D721Med (cell line): Measurements from ENCODE around the gene CDC42EP3.

Experiments
- DNase-seq: peaks from one replicate; pipeline ENCODE4 v3.0.0; 2011; ENCODE audit warnings: low spot score; ENCODE audit not compliant: insufficient read length
- FAIRE-seq: peaks from 2 replicates; lab custom pipeline; 2011; peaks lifted over from hg19 to GRCh38; lab: Jason Lieb, UNC
- CTCF ChIP-seq: IDR thresholded peaks from 2 replicates; pipeline ENCODE4 v1.5.1; 2012; ENCODE audit warnings: mild to moderate bottlenecking, control low read depth; ENCODE audit not compliant: insufficient read depth; ENCODE audit errors: missing control alignments

Gene CDC42EP3

GRCh38 chr2:37650548-37651093, 20.8 kb downstream of the CDC42EP3 start:
- FAIRE-seq (no peak), DNase-seq (no peak)
- no peak for TF ChIP-seq CTCF

- no peak for DNase-seq
- no peak for TF ChIP-seq CTCF
- no peak for FAIRE-seq
Measured at GRCh38 chr2:37649518-37649917, 21.9 kb downstream of the CDC42EP3 start.

- DNase-seq (no peak), FAIRE-seq (no peak)
- TF ChIP-seq CTCF = no peak
Measured at GRCh38 chr2:37648331-37649011, 23.0 kb downstream of the CDC42EP3 start.

- FAIRE-seq (no peak), DNase-seq (no peak)
- TF ChIP-seq CTCF = no peak
Measured at GRCh38 chr2:37647971-37648330, 23.5 kb downstream of the CDC42EP3 start.

- no peak for FAIRE-seq
- no peak for TF ChIP-seq CTCF
- no peak for DNase-seq
Measured at GRCh38 chr2:37645836-37646235, 25.6 kb downstream of the CDC42EP3 start.

GRCh38 chr2:37645362-37645761, 26.1 kb downstream of the CDC42EP3 start:
- FAIRE-seq = no peak
- DNase-seq = no peak
- no peak for TF ChIP-seq CTCF

- no peak for DNase-seq
- no peak for FAIRE-seq
- TF ChIP-seq CTCF = no peak
Measured at GRCh38 chr2:37644191-37644590, 27.3 kb downstream of the CDC42EP3 start.
